ENCODE results near the gene C15orf62. TPM values are rescaled to one million over a fixed set of nuclear protein-coding genes. Genes with fewer than 3 reads are reported as not detected.

The C15orf62 gene
- total RNA-seq, 1 donor from 2014 or later: not detected

- intact Hi-C loops (cut with DNase I): no loop called here
- Histone ChIP-seq H3K9me3 (no peaks in the 10 kb centered on the region), H3K4me1 (no peaks in the 10 kb centered on the region), H3K27me3 (no peaks in the 10 kb centered on the region), H3K27ac (no peak overlapping the region), H3K36me3 (peaks cover 68 to 76% of the 10 kb centered on the region in 2 donors), H3K4me3 (no peak overlapping the region)
- TF ChIP-seq CTCF (IDR thresholded peaks at IDR 0.05): no peak
- DNase-seq (ENCODE audit: low spot score in 2 of 2): no peak
Observed at GRCh38 chr15:40775740-40776536, 6.2 kb downstream of the C15orf62 start.

- Histone ChIP-seq H3K27ac (no peak overlapping the region), H3K4me3 (no peak overlapping the region), H3K36me3 (peaks cover 68 to 73% of the 10 kb centered on the region in 2 donors), H3K4me1 (no peaks in the 10 kb centered on the region), H3K9me3 (no peaks in the 10 kb centered on the region), H3K27me3 (no peaks in the 10 kb centered on the region)
- no peak for TF ChIP-seq CTCF (IDR thresholded peaks at IDR 0.05)
- intact Hi-C loops (cut with DNase I): no loop called here
- no peak for DNase-seq (ENCODE audit: low spot score in 2 of 2)
Observed at GRCh38 chr15:40776537-40777141, 6.9 kb downstream of the C15orf62 start.

GRCh38 chr15:40782609-40783227, 12.9 kb downstream of the C15orf62 start:
- Histone ChIP-seq H3K27me3 (no peaks in the 10 kb centered on the region), H3K9me3 (no peaks in the 10 kb centered on the region), H3K4me3 (no peak overlapping the region), H3K27ac (no peak overlapping the region), H3K4me1 (peaks cover 0 to 1% of the 10 kb centered on the region in 2 donors), H3K36me3 (peaks cover 17 to 20% of the 10 kb centered on the region in 2 donors)
- intact Hi-C loops (cut with DNase I): no loop called here
- no peak for DNase-seq (ENCODE audit: low spot score in 2 of 2)
- TF ChIP-seq CTCF (IDR thresholded peaks at IDR 0.05): peak in 2 of 3 experiments; percentile 8 to 29

GRCh38 chr15:40785164-40785563, 15.4 kb downstream of the C15orf62 start:
- Histone ChIP-seq H3K4me3 (no peak overlapping the region), H3K36me3 (no peaks in the 10 kb centered on the region), H3K27me3 (no peaks in the 10 kb centered on the region), H3K9me3 (no peaks in the 10 kb centered on the region), H3K4me1 (peaks cover 0 to 2% of the 10 kb centered on the region in 2 donors), H3K27ac (no peak overlapping the region)
- DNase-seq (ENCODE audit: low spot score in 2 of 2): no peak
- TF ChIP-seq CTCF (IDR thresholded peaks at IDR 0.05): no peak
- intact Hi-C loops (cut with DNase I): no loop called here

GRCh38 chr15:40785814-40786213, 16.0 kb downstream of the C15orf62 start:
- intact Hi-C loops (cut with DNase I): no loop called here
- no peak for DNase-seq (ENCODE audit: low spot score in 2 of 2)
- Histone ChIP-seq H3K4me1 (peaks cover 0 to 2% of the 10 kb centered on the region in 2 donors), H3K27ac (no peak overlapping the region), H3K4me3 (no peak overlapping the region), H3K36me3 (no peaks in the 10 kb centered on the region), H3K27me3 (no peaks in the 10 kb centered on the region), H3K9me3 (no peaks in the 10 kb centered on the region)
- TF ChIP-seq CTCF (IDR thresholded peaks at IDR 0.05): no peak
